Testis (tissue), 3 donors: ENCODE results near the gene RPTOR. TPM values are rescaled to one million over a fixed set of nuclear protein-coding genes. Genes with fewer than 3 reads are reported as not detected.
"Not testable (repeated sequence)": the region's sequence is repeated elsewhere in the genome, so short reads cannot be mapped to it uniquely, and the experiment has no call there.

Experiments used
- DNase-seq: peaks from one replicate; pipeline ENCODE4 v3.0.0-alpha.2; 2019
- H3K27ac ChIP-seq, 2 donors: fragments of 200-600 bp; sonication (generic); one replicate each; pipeline ENCODE4 v1.5.1; 2019
- H3K27me3 ChIP-seq: fragments of 200-600 bp; sonication (generic); one replicate; pipeline ENCODE4 v1.5.1; 2019
- H3K36me3 ChIP-seq: fragments of 200-600 bp; sonication (generic); one replicate; pipeline ENCODE4 v1.5.1; 2017; ENCODE audit warnings: low read depth; ENCODE audit errors: missing control alignments
- H3K4me1 ChIP-seq: fragments of 200-600 bp; sonication (generic); one replicate; pipeline ENCODE4 v1.5.1; 2019
- H3K4me3 ChIP-seq, 2 donors: fragments of 200-600 bp; sonication (generic); one replicate each; pipeline ENCODE4 v1.5.1; 2017 to 2019
- H3K9me3 ChIP-seq: fragments of 200-600 bp; sonication (generic); one replicate; pipeline ENCODE4 v1.5.1; 2017
- CTCF ChIP-seq, 3 experiments: fragments of 450-650 bp in 2 of 3; fragments of 200-600 bp in 1 of 3; sonication (generic) in 1 of 3; IDR thresholded peaks; one replicate each; pipeline ENCODE4 v1.5.1; 2016 to 2019; ENCODE audit warnings: antibody characterized with exemption in 3 of 3, mild to moderate bottlenecking in 2 of 3, moderate library complexity in 1 of 3
- POLR2A ChIP-seq: fragments of 450-650 bp; IDR thresholded peaks from one replicate; pipeline ENCODE4 v1.6.1; 2017; ENCODE audit warnings: antibody characterized with exemption, mild to moderate bottlenecking, moderate library complexity
- WGBS, 2 donors: methylation state at CpG; one replicate each; pipeline ENCODE4 v1.1.5; 2018; 5-methylcytosine and 5-hydroxymethylcytosine counted together
- intact Hi-C: fragments of 100-400 bp; cut with DNase I; formaldehyde crosslinking; loops from one replicate; pipeline ENCODE4 v1.15.1; 2023; ENCODE audit warnings: low total_unique reads
- polyA plus RNA-seq: library from polyadenylated mRNA; stranded (reverse); fragments of 350-450 nt; fragmentation: Illumina TruSeq; extraction: RNeasy Lipid Tissue Mini Kit (QIAGEN cat#74804); gene quantifications from one replicate; pipeline ENCODE4 v1.2.3, GENCODE V29; 2014; ENCODE audit warnings: low read depth, low replicate concordance; ENCODE audit not compliant: insufficient read depth
- total RNA-seq, 2 donors: library from RNA; depleted of rRNA; stranded (reverse); fragments of >200 nt; gene quantifications; one replicate each; pipeline ENCODE4 v1.2.3, GENCODE V29; 2016

RPTOR gene
- total and polyA plus RNA-seq, 3 donors from 2014 or later = 21.8 to 68.3 (median 56.6) TPM

GRCh38 chr17:80619535-80620235 lies 75.0 kb downstream of the RPTOR start:
- Histone ChIP-seq H3K27me3 (no peaks in the 10 kb centered on the region), H3K4me3 (no peak overlapping the region), H3K27ac (no peak overlapping the region), H3K4me1 (no peaks in the 10 kb centered on the region), H3K9me3 (no peaks in the 10 kb centered on the region), H3K36me3 (no peaks in the 10 kb centered on the region)
- TF ChIP-seq POLR2A = no peak
- DNase-seq = no peak
- intact Hi-C loops = no loop called here
- WGBS, 2 donors = 80 to 89% methylated on average over 9 of the region's 9 CpGs

DNA sequence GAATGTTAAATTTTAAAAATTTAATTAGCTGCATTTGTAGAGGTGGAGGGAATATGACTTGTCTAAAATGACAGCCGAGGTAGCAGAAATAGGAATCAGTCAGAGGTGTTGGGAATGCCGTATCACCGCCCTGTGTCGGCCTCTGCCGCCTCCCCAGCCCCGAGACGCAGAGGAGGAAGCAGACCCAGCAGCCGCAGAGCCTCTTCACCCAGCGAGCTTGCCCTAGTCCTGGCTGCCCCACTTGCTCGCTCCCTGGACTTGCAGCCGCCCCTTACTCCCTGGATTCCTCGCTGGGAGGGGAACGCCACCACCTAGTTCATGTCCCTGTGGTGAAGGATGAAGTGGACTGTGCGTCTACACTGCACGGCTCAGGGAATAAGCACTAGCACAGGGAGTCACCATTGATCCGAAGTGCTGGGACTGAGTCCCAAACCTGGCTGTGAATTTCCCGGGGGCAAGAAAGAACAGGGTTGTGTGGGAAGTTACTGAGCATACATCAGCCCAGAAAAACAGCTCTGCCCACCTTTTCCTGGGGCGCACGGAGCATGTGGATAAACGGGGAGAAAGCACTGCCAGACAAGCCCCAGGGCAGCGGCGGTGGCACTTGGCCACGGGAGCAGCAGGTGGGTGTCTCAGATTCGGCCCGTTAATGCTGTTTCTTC lies 76.8 kb downstream of the RPTOR start:
- no peak for DNase-seq
- no peak overlapping the region for H3K27ac ChIP-seq
- no peaks in the 10 kb centered on the region for H3K4me1 ChIP-seq
- no peaks in the 10 kb centered on the region for H3K9me3 ChIP-seq
- TF ChIP-seq CTCF (IDR thresholded peaks at IDR 0.05) (no peak), POLR2A (no peak)
- H3K27me3 ChIP-seq = no peaks in the 10 kb centered on the region
- intact Hi-C loops = no loop called here
- H3K36me3 ChIP-seq = no peaks in the 10 kb centered on the region
- WGBS, 2 donors = 81 to 85% methylated on average over 20 to 25 of the region's 25 CpGs
- H3K4me3 ChIP-seq = no peak overlapping the region

GRCh38 chr17:80621997-80622357 lies 77.3 kb downstream of the RPTOR start:
- Histone ChIP-seq H3K27me3 (no peaks in the 10 kb centered on the region), H3K4me1 (no peaks in the 10 kb centered on the region), H3K4me3 (no peak overlapping the region), H3K9me3 (no peaks in the 10 kb centered on the region), H3K27ac (no peak overlapping the region), H3K36me3 (no peaks in the 10 kb centered on the region)
- TF ChIP-seq CTCF (IDR thresholded peaks at IDR 0.05) (no peak), POLR2A (no peak)
- no peak for DNase-seq
- intact Hi-C loops = no loop called here
- WGBS, 2 donors = 72 to 74% methylated on average over 3 of the region's 3 CpGs

- Histone ChIP-seq H3K27ac (no peak overlapping the region), H3K36me3 (no peaks in the 10 kb centered on the region), H3K27me3 (no peaks in the 10 kb centered on the region), H3K4me1 (no peaks in the 10 kb centered on the region), H3K4me3 (no peak overlapping the region), H3K9me3 (no peaks in the 10 kb centered on the region)
- DNase-seq = no peak
- 92 to 96% methylated on average over 14 of the region's 14 CpGs for WGBS, 2 donors
- intact Hi-C loops = no loop called here
- TF ChIP-seq CTCF (IDR thresholded peaks at IDR 0.05) (no peak), POLR2A (no peak)
These were observed 80.2 kb downstream of the RPTOR start for GRCh38 chr17:80624864-80625263.

- no peak for TF ChIP-seq POLR2A
- no peak for TF ChIP-seq CTCF (IDR thresholded peaks at IDR 0.05)
- Histone ChIP-seq H3K4me1 (no peaks in the 10 kb centered on the region), H3K9me3 (no peaks in the 10 kb centered on the region), H3K27ac (no peak overlapping the region), H3K27me3 (no peaks in the 10 kb centered on the region), H3K36me3 (no peaks in the 10 kb centered on the region), H3K4me3 (no peak overlapping the region)
- DNase-seq = no peak
- 93 to 96% methylated on average over 14 of the region's 14 CpGs for WGBS, 2 donors
- intact Hi-C loops = no loop called here
These were observed 81.0 kb downstream of the RPTOR start for GRCh38 chr17:80625627-80626026.

DNA sequence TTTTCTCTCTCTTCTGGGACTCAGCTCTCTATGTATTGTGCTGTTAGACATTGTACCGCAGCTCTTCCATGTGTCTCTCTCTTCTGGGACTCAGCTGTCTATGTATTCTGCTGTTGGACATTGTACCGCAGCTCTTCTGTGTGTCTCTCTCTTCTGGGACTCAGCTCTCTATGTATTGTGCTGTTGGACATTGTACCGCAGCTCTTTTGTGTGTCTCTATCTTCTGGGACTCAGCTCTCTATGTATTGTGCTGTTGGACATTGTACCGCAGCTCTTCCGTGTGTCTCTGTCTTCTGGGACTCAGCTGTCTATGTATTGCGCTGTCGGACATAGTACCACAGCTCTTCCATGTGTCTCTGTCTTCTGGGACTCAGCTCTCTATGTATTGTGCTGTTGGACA lies 84.2 kb downstream of the RPTOR start:
- H3K9me3 ChIP-seq, H3K4me1 ChIP-seq, H3K4me3 ChIP-seq, DNase-seq, H3K27me3 ChIP-seq, H3K27ac ChIP-seq, H3K36me3 ChIP-seq, intact Hi-C loops: not testable (repeated sequence)
- 89 to 99% methylated on average over 7 of the region's 7 CpGs for WGBS, 2 donors
